ENCODE measurements around the gene MED15. TPM values are rescaled to one million over a fixed set of nuclear protein-coding genes. Genes with fewer than 3 reads are reported as not detected.
"Not testable (repeated sequence)": the region's sequence is repeated elsewhere in the genome, so short reads cannot be mapped to it uniquely, and the experiment has no call there.

The MED15 gene
- total RNA-seq, 1 donor from 2014 or later, result 74.3 TPM

DNA sequence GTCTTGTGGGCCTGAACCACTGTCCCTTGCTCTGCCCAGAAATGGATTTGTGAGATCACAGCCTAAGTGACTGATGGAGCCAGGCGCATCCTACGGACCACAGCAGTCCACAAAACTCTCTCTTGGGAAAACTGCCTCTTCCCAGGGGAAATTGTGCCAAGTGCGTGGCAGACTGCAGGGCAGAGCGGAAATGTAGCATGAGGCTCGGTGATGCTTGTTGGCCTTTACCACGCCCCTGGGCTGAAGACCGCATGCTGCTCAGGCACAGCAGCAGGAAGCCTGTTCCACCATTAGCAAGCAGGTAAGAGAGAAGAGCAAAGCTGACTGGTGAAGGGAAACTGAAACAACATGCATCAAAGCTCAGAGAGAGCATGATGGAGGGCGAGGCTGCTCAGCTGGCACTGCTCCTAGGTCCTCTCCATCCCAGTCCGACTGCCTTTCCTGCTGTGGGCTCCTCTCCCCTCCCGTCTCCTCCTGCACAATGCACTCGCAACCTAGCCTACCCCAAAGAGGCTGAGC is 43.3 kb upstream of the MED15 start:
- DNase-seq (ENCODE audit: low read depth), result no peak
- Histone ChIP-seq H3K4me3 (ENCODE audit: low read depth, low read length) (no peak overlapping the region), H3K27me3 (ENCODE audit: control insufficient read depth, insufficient read depth, low read length) (no peaks in the 10 kb centered on the region), H3K36me3 (ENCODE audit: control insufficient read depth, insufficient read depth, low read length) (peaks cover 1% of the 10 kb centered on the region)
- TF ChIP-seq, protein P1, sequence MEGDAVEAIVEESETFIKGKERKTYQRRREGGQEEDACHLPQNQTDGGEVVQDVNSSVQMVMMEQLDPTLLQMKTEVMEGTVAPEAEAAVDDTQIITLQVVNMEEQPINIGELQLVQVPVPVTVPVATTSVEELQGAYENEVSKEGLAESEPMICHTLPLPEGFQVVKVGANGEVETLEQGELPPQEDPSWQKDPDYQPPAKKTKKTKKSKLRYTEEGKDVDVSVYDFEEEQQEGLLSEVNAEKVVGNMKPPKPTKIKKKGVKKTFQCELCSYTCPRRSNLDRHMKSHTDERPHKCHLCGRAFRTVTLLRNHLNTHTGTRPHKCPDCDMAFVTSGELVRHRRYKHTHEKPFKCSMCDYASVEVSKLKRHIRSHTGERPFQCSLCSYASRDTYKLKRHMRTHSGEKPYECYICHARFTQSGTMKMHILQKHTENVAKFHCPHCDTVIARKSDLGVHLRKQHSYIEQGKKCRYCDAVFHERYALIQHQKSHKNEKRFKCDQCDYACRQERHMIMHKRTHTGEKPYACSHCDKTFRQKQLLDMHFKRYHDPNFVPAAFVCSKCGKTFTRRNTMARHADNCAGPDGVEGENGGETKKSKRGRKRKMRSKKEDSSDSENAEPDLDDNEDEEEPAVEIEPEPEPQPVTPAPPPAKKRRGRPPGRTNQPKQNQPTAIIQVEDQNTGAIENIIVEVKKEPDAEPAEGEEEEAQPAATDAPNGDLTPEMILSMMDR (IDR thresholded peaks at IDR 0.05; ENCODE audit: insufficient read depth, low read length, poor library complexity, severe bottlenecking), result no peak

DNA sequence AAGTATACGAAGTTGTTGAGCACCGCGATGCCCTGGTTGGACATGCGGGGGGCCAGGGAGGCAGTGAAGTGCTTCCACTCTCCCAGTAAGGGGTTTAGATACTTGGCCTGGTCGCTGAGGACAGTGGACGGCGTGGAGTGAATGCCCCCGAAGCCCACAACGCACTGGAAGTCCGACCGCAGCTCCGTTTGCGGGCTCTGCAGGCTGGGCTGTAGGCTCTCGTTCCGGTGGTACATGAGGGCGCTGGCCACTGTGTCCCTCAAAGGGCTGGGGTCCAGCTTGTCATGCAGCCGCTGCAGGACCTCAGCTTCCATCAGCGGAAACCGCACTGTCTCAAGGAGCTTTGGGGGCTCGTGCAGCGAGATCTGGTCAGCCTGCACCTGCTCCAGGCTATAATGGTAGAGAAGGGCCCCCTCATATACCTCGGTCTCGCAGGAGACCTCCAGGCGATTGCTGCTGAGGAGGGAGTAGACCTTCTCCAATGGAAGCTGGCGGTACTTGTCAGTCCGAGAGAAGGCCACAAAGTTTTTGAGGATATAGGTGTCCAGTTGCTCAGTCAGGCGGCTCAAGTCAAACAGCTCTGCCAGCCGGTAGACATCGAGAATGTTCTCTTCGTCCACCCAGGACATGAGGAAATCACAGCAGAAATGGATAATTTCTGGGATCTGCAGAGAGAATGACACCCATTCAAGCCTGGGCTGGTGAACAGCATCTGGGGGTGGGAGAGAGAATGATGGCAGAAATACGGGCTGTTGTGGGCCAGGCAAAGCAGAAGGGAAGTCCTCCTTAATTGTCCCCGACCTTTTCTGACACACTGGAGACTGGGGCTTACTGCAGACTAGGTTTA is 42.3 kb upstream of the MED15 start:
- Histone ChIP-seq H3K4me3 (ENCODE audit: low read depth, low read length) (no peak overlapping the region), H3K36me3 (ENCODE audit: control insufficient read depth, insufficient read depth, low read length) (no peaks in the 10 kb centered on the region), H3K27me3 (ENCODE audit: control insufficient read depth, insufficient read depth, low read length) (no peaks in the 10 kb centered on the region)
- no peak for DNase-seq (ENCODE audit: low read depth)
- TF ChIP-seq, protein P1 (IDR thresholded peaks at IDR 0.05; ENCODE audit: insufficient read depth, low read length, poor library complexity, severe bottlenecking), result no peak

DNA sequence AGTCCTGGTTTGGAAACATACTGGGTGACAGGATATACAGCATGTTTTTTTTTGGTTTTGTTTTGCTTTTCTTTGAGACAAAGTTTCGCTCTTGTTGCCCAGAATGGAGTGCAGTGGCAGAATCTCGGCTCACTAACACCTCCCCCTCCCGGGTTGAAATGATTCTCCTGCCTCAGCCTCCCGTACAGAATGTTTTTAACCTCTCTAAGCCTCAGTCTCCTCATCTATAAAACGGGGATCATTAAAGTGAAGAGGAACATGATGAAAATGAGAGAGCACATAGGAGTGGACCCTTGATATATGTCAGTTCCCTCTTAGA is 41.7 kb upstream of the MED15 start:
- no peaks in the 10 kb centered on the region for H3K27me3 ChIP-seq (ENCODE audit: control insufficient read depth, insufficient read depth, low read length)

DNA sequence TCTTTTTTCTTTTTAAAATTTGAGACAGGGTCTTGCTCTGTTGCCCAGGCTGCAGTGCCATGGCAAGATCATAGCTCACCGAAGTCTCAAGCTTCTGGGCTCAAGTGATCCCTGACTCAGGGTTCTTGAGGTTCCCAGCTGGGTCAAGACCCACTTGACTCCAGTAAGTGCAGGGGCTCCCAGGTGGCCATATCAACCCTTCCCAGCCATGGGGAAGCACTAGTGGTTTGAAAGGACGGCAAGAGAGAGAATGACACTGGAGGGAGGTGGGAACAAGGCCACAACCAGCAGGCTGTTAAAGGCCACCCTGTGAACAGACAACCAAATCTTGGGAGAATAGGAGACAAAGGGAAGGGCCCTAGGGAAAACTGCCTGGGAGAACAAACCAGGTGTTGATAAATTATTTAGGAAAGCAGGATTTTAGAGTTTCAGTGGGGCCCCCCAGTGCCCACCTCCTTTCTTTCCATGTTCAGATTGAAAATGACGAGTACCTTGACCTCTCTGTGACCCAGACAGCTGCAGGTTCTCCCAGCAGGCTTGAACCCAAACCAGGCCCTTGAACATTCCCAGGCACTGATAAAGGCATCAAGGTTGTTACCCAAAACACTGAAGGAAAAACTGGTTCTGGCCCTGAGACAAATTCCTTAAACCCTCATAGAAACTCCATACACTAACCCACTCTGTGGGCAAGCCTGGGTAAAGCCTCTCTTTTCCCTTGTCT is 40.6 kb upstream of the MED15 start:
- no peak for DNase-seq (ENCODE audit: low read depth)
- no peaks in the 10 kb centered on the region for H3K36me3 ChIP-seq (ENCODE audit: control insufficient read depth, insufficient read depth, low read length)
- no peak overlapping the region for H3K4me3 ChIP-seq (ENCODE audit: low read depth, low read length)
- TF ChIP-seq, protein P1 (IDR thresholded peaks at IDR 0.05; ENCODE audit: insufficient read depth, low read length, poor library complexity, severe bottlenecking), result no peak
- no peaks in the 10 kb centered on the region for H3K27me3 ChIP-seq (ENCODE audit: control insufficient read depth, insufficient read depth, low read length)

More for the DNA sequence above, 41.7 kb upstream of the MED15 start:
- Histone ChIP-seq H3K36me3 (ENCODE audit: control insufficient read depth, insufficient read depth, low read length) (no peaks in the 10 kb centered on the region), H3K4me3 (ENCODE audit: low read depth, low read length) (no peak overlapping the region)
- DNase-seq (ENCODE audit: low read depth), result no peak
- TF ChIP-seq, protein P1 (IDR thresholded peaks at IDR 0.05; ENCODE audit: insufficient read depth, low read length, poor library complexity, severe bottlenecking), result no peak

DNA sequence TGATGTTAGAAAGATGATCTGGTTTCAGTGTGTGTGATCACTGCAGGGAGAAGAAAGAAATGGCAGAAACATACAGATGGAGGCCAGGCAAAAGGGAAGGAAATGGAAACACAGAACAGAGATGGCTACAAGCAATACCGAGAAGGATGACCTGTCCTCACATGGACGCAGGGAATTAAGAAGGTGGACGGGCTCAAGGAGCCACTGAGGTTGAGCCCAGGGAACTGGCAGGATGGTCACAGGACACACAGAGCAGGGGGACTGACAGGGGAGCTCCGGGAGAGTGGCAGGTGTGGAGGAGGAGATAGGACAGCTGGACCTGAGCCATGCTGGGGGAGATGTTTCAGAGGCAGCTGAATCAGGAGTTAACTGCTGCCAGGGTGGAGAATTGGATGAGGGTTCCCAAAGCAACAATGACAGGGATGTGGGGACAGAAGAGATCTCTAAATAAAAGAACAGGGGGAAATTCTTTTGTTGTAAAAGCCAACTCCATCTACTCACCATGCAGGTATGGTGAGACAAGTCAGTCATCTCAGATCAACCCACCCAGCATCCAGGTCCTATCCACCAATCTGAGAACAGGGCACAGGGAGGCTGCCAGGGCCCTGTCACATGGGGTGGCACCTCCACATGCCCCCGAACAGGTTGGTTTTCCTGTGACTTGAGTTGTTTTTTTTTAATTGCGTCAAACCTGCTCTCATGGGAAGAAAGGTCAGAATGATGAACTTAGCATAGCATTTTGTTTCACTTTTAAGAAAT is 38.1 kb upstream of the MED15 start:
- no peaks in the 10 kb centered on the region for H3K36me3 ChIP-seq (ENCODE audit: control insufficient read depth, insufficient read depth, low read length)
- H3K4me3 ChIP-seq (ENCODE audit: low read depth, low read length), result no peak overlapping the region
- DNase-seq (ENCODE audit: low read depth), result no peak
- no peaks in the 10 kb centered on the region for H3K27me3 ChIP-seq (ENCODE audit: control insufficient read depth, insufficient read depth, low read length)
- TF ChIP-seq, protein P1 (IDR thresholded peaks at IDR 0.05; ENCODE audit: insufficient read depth, low read length, poor library complexity, severe bottlenecking), result no peak

DNA sequence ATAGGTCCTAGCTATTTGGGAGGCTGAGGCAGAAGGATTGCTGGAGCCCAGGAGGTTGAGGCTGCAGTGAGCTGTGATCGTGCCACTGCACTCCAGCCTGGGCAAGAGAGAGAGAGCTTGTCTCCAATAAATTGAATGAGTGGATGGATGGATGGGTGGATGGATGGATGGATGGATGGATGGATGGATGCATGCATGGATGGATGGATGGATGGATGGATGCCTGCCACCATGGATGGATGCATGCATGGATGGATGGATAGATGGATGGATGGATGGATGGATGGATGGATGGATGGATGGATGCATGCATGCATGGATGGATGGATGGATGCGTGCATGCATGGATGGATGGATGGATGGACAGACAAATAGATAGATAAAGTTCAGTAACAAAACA is 36.9 kb upstream of the MED15 start:
- not testable (repeated sequence) for H3K4me3 ChIP-seq (ENCODE audit: low read depth, low read length); DNase-seq (ENCODE audit: low read depth); H3K36me3 ChIP-seq (ENCODE audit: control insufficient read depth, insufficient read depth, low read length); H3K27me3 ChIP-seq (ENCODE audit: control insufficient read depth, insufficient read depth, low read length)
